Heart left ventricle (tissue), 16 donors: ENCODE results near the gene TLCD1. TPM values are rescaled to one million over a fixed set of nuclear protein-coding genes. Genes with fewer than 3 reads are reported as not detected.

Experiments used
- ATAC-seq, 4 donors: fragments of 200-7000 bp; cut with Tn5 transposase; one replicate each; pipeline ENCODE4 v1.9.1; 2020 to 2022; ENCODE audit warnings: moderate library complexity in 4 of 4, mild to moderate bottlenecking in 3 of 4, moderate number of reproducible peaks in 1 of 4
- DNase-seq, 5 donors: peaks; one replicate each; pipeline ENCODE4 v3.0.0-alpha.2; 2020
- H3K27ac ChIP-seq, 12 donors: fragments of 200-600 bp; sonication (generic) in 4 of 12; one replicate each; pipeline versions ENCODE4 v1.5.0 to v1.8.0; 2016 to 2022; ENCODE audit warnings: mild to moderate bottlenecking in 2 of 12
- H3K27me3 ChIP-seq, 9 donors: fragments of 200-600 bp; sonication (generic) in 2 of 9; one replicate each; pipeline versions ENCODE4 v1.5.1 to v1.8.0; 2016 to 2022; ENCODE audit warnings: mild to moderate bottlenecking in 3 of 9
- H3K36me3 ChIP-seq, 9 donors: fragments of 200-600 bp; sonication (generic) in 2 of 9; one replicate each; pipeline versions ENCODE4 v1.5.0 to v1.8.0; 2018 to 2022; ENCODE audit warnings: mild to moderate bottlenecking in 2 of 9
- H3K4me1 ChIP-seq, 12 donors: fragments of 200-600 bp; sonication (generic) in 4 of 12; one replicate each; pipeline versions ENCODE4 v1.5.0 to v1.8.0; 2016 to 2022; ENCODE audit warnings: mild to moderate bottlenecking in 3 of 12
- H3K4me3 ChIP-seq, 12 donors: fragments of 200-600 bp; sonication (generic) in 4 of 12; one replicate each; pipeline versions ENCODE4 v1.5.0 to v1.8.0; 2017 to 2022; ENCODE audit warnings: mild to moderate bottlenecking in 9 of 12, moderate library complexity in 4 of 12
- H3K9me3 ChIP-seq, 12 donors: fragments of 200-600 bp; sonication (generic) in 4 of 12; one replicate each; pipeline versions ENCODE4 v1.5.0 to v1.8.0; 2016 to 2022; ENCODE audit warnings: mild to moderate bottlenecking in 1 of 12
- CTCF ChIP-seq, 12 donors: fragments of 200-600 bp; sonication (generic) in 4 of 12; IDR thresholded peaks; one replicate each; pipeline versions ENCODE4 v1.5.0 to v1.8.0; 2018 to 2022; ENCODE audit warnings: antibody characterized with exemption in 12 of 12, mild to moderate bottlenecking in 5 of 12
- POLR2A ChIP-seq, 2 donors: fragments of 450-650 bp; IDR thresholded peaks; one replicate each; pipeline ENCODE4 v1.6.1; 2017; ENCODE audit warnings: antibody characterized with exemption in 2 of 2, mild to moderate bottlenecking in 2 of 2, moderate library complexity in 2 of 2
- WGBS, 4 donors: extraction: QIAGEN DNeasy Blood & Tissue Kit in 2 of 4; methylation state at CpG; one replicate each; pipeline versions ENCODE4 v1.1.5 to v1.1.7; 2013 to 2018; 5-methylcytosine and 5-hydroxymethylcytosine counted together
- intact Hi-C, 10 donors: fragments of 100-400 bp; cut with DNase I; formaldehyde crosslinking; loops; one replicate each; pipeline versions ENCODE4 v1.11.1 to v1.14.2; 2022
- polyA plus RNA-seq, 2 donors: library from polyadenylated mRNA; stranded (reverse); fragments of 200-250 nt; gene quantifications; one replicate each; pipeline ENCODE4 v1.2.3, GENCODE V29; 2013
- total RNA-seq, 9 donors: library from RNA; depleted of rRNA in 2 of 9; stranded (reverse); fragments of >200 nt in 2 of 9; fragmentation: NEBNext Ultra II Directional in 3 of 9; extraction: Animal tissue kit (Norgen Biotek cat#: 25700) in 3 of 9; gene quantifications; one replicate each; pipeline versions ENCODE4 v1.1.0 to v1.2.4, GENCODE V29; 2016 to 2023
- donor health status: ischemic (EF 13 %, LVEDD 7.1; RV severe dilation, severe dysfunction).
- donor health status: healthy with polysubstance abuse.
- donor health status: DM: no; HTN: yes; CAD: no.
- donor health status: DM: no; HTN: no; CAD: no.
- donor health status: ischemic (EF 25% LVEDD 6.9; RV normal size, moderate dysfunction).
- donor health status: ischemic (EF 25% LVEDD 5.7; RV mildly dilated, moderate dysfunction).
- donor health status: healthy.
- donor health status: DM: yes; HTN: yes; CAD: no.
- donor health status: ischemic (EF 35%, LVEDD 5.7; RV mildly dilated, moderate dysfunction).
- donor health status: nonischemic (EF 11% LVEDD 7.7; RV severe dilation, severe dysfunction).
- donor health status: DM: yes; HTN: yes; CAD: no.
- donor health status: PGD.
- donor health status: ischemic (EF 29% LVEDD 5.4; RV normal size, mild dysfunction).
- donor health status: nonischemic (EF 23%, LVEDD 6.1; RV moderate dilation, normal function).

Gene TLCD1
- total and polyA plus RNA-seq, 11 donors = 0.52 to 11.7 (median 1.8) TPM

GRCh38 chr17:28747051-28747691 lies 21.1 kb upstream of the TLCD1 start:
- peaks cover 0 to 20% (median 4%) of the 10 kb centered on the region in 9 donors for H3K36me3 ChIP-seq
- no peak overlapping the region for H3K4me3 ChIP-seq
- H3K27ac ChIP-seq = no peak overlapping the region
- no peak for ATAC-seq
- H3K27me3 ChIP-seq = no peaks in the 10 kb centered on the region
- no peak for TF ChIP-seq CTCF (IDR thresholded peaks at IDR 0.05)
- TF ChIP-seq POLR2A (IDR thresholded peaks at IDR 0.05) = no peak
- H3K4me1 ChIP-seq = peaks cover 0 to 62% (median 39%) of the 10 kb centered on the region in 12 donors
- intact Hi-C loops = no loop called here
- 60 to 67% (median 64%) methylated on average over 5 to 7 of the region's 7 CpGs for WGBS, 4 donors
- no peaks in the 10 kb centered on the region for H3K9me3 ChIP-seq
- DNase-seq = no peak

DNA sequence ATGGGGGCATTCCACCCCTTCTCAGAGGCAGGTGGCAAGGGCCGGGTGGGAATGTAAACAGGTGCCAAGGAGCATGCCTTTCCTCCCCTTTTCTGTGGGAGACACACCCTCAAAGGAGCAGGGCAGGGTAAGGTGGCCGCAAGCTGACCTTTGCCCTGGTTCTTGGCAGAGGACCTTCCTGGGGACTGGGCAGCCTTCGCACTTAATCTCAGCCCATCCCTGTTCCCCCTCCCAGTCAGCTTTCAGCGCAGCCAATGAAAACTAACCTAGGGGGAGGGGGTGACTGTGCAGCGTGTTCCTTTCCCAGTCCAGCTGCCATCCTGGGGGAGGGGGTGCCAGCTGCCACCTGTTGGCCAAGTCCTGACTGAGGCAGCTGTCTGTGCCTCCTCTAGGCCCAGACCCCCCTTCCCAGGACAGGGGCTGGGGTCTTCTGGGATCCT lies 20.6 kb upstream of the TLCD1 start:
- no peak for TF ChIP-seq POLR2A (IDR thresholded peaks at IDR 0.05)
- no peak for TF ChIP-seq CTCF (IDR thresholded peaks at IDR 0.05)
- Histone ChIP-seq H3K36me3 (peaks cover 0 to 20% (median 4%) of the 10 kb centered on the region in 9 donors), H3K9me3 (no peaks in the 10 kb centered on the region), H3K27me3 (no peaks in the 10 kb centered on the region), H3K27ac (no peak overlapping the region), H3K4me1 (peaks cover 0 to 67% (median 39%) of the 10 kb centered on the region in 12 donors), H3K4me3 (no peak overlapping the region)
- WGBS, 4 donors = 55 to 76% (median 71%) methylated on average over 4 to 5 of the region's 5 CpGs
- no peak for ATAC-seq
- DNase-seq = no peak
- intact Hi-C loops = no loop called here

- peaks cover 0 to 20% (median 4%) of the 10 kb centered on the region in 9 donors for H3K36me3 ChIP-seq
- peaks cover 0 to 68% (median 39%) of the 10 kb centered on the region in 12 donors for H3K4me1 ChIP-seq
- peak overlapping the region in 8 of 12 donors; percentile 56 to 89 (median 74) for H3K4me3 ChIP-seq
- no peak for ATAC-seq
- TF ChIP-seq POLR2A (IDR thresholded peaks at IDR 0.05) = no peak
- H3K9me3 ChIP-seq = no peaks in the 10 kb centered on the region
- DNase-seq = no peak
- peak overlapping the region in 7 of 12 donors; percentile 18 to 88 (median 86) for H3K27ac ChIP-seq
- 76 to 100% (median 83%) methylated on average over 1 to 4 of the region's 4 CpGs for WGBS, 4 donors
- no peaks in the 10 kb centered on the region for H3K27me3 ChIP-seq
- intact Hi-C loops = loop anchor here in 2 of 10 donors (2.0 kb wide), 1 partner anchor 17 kb away; the partner anchor contains the start of gene NEK8 (in 2 of the 2)
These were observed 19.9 kb upstream of the TLCD1 start for GRCh38 chr17:28745786-28746411.

DNA sequence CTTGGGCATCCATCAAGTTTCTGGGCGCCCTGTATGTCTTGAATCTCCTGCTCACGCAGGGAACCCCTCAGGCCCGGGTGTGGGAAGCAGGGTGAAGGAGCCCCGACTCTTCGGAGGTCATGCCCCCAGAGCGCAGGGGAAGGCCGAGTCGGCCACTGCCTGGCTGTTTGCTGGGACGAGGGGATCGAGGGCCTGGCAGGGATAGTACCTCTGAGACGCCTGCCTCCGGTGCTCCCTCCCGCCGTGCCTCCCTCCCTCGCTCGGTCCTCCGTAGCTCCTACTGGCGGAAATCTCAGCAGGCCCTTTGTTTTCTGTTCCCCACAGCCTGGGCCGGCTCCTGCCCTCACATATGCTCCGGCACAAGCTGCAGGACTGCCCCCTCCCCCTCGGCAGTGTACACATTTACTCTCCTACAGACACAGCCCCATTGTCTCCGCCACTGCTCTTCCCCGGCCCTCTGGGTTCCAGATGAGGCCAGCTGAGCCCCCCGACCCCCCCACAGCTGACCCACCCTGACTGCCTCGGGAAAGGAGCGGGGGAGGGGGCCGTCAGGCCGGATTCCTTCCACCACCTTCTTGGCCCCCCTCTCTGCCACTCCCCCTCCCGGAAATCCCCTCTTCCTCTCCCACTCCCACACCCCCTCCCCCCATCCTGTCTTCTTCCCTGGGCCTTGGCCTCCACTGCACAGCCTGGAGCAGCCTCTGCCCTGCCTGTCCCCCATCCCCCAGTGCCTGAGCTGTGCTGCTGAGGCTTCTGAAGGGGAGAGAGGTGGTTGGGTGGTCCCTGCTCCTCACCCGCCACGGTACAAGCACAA lies 19.1 kb upstream of the TLCD1 start:
- WGBS, 4 donors = 12 to 29% (median 16%) methylated on average over 24 to 31 of the region's 31 CpGs
- intact Hi-C loops = loop anchor here in 2 of 10 donors (2.0 kb wide), 1 partner anchor 16 kb away; the partner anchor contains the start of gene NEK8 (in 2 of the 2)
- H3K9me3 ChIP-seq = no peaks in the 10 kb centered on the region
- peaks cover 0 to 20% (median 4%) of the 10 kb centered on the region in 9 donors for H3K36me3 ChIP-seq
- H3K4me3 ChIP-seq = peak overlapping the region; percentile 56 to 89 (median 76)
- H3K27me3 ChIP-seq = no peaks in the 10 kb centered on the region
- H3K27ac ChIP-seq = peak overlapping the region in 11 of 12 donors; percentile 51 to 88 (median 86)
- no peak for TF ChIP-seq CTCF (IDR thresholded peaks at IDR 0.05)
- TF ChIP-seq POLR2A (IDR thresholded peaks at IDR 0.05) = no peak
- DNase-seq (peak in 3 of 5 donors; percentile 42 to 58 (median 50)), ATAC-seq (peak in 2 of 4 donors; percentile 5 to 36)
- H3K4me1 ChIP-seq = peaks cover 0 to 67% (median 38%) of the 10 kb centered on the region in 12 donors
